ENCODE results near the gene OBSL1.

Gene OBSL1

GRCh38 chr2:219565130-219566080 lies 5.9 kb downstream of the OBSL1 start:
- peak; percentile 39 for DNase-seq

GRCh38 chr2:219563271-219563928 lies 7.9 kb downstream of the OBSL1 start:
- no peak for DNase-seq

- no peak for DNase-seq
Observed at GRCh38 chr2:219562049-219563020, 9.0 kb downstream of the OBSL1 start.

- peak; percentile 90 for DNase-seq
Observed at GRCh38 chr2:219561179-219562048, 9.9 kb downstream of the OBSL1 start.

- no peak for DNase-seq
Observed at GRCh38 chr2:219560893-219561178, 10.5 kb downstream of the OBSL1 start.

GRCh38 chr2:219560037-219560892 lies 11.1 kb downstream of the OBSL1 start:
- DNase-seq = no peak

DNA sequence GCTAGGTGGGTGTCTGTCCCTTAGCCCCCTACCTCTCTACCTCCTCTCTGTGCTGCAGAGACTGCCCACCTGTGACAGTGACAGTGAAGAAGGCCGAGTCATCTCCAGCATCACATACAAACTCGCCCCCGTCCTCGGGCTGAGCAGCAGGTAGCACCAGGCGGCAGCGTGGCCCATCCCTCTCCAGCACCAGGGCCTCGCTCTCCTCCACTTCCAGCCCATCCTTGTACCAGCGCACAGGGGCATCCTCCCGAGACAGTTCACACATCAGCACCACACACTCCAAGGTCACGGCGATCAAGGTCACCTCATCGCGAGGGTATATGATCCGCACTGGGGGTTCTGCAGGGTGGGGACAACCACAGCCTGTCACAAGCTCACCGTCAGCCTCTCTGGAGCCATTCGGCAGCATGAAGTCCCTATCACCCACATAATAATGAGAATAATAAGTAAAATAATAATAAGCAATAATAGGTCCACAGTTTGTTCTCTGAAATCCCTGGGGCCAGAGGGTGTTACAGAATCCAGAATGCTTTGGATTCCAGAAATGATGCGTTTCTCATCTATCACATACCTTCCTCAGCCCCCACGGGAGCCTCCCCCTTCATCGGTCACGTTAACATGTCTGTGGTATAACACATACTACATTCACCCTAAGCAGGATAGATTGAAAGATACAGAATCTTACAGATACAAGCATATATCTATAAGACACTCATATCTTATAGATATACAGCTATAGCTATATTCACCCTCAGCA lies 12.0 kb downstream of the OBSL1 start:
- no peak for DNase-seq

DNA sequence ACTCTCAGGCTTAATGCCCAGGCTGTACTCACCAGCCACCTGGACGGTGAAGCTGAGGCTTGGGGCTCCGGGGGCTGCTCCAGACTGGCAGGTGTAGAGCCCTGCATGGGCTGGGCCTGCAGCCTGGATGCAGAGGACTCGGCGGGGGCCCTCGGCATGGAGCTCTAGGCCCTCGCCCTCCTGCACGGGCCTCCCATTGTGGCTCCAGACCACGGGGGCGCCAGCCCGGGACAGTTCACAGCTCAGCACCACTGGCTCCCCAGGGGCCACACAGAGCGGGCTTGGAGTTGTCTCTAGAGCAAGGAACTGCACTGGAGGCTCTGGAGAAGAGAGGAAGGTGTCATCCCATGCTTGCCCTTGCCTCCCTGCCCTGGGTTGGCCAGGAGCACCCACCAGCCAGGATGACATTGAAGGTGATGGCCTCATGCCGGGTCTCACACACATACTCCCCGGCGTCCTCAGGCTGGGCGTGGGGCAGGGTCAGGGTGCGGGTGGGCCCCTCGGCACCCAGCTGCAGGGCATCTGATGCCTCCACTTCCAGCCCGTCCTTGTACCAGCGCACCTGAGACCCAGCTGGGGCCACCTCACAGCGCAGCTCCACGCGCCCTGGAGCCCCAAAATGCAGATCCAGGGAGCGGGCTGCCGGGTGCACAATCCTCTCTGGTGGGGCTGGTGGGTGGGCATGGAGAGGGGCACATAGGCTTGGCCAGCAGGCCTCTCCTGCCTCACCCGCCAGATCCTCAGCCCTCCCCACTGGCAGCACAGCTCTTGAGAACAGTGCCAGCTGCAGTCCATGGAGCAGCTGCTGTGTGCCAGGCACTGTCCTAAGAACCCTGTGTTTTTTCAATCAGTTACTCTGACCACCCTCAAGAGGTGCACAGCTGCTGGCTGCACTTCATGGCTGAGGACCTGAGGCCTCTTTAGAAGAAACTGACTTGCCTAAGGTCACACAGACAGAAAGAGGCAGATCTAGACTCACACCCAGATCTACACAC lies 13.3 kb downstream of the OBSL1 start:
- DNase-seq = no peak

DNA sequence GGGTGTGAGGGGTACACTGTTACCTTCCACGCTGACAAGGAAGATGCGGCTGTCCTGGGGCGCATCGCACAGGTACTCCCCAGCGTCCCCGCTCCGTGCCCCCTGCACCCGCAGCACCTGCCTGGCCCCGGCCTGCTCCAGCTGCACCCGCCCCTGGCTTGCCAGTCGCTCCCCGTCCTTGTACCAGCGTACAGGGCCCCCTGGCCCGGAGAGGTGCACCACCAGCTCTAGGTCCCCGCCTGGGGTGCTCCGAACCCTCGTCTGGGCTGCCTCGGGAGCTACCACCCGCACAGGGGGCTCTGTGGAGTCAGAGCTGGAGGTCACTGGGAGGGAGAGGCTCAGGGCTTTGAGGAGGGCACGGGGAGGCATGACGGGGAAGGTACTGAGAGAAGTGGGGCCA lies 14.0 kb downstream of the OBSL1 start:
- DNase-seq = no peak

DNA sequence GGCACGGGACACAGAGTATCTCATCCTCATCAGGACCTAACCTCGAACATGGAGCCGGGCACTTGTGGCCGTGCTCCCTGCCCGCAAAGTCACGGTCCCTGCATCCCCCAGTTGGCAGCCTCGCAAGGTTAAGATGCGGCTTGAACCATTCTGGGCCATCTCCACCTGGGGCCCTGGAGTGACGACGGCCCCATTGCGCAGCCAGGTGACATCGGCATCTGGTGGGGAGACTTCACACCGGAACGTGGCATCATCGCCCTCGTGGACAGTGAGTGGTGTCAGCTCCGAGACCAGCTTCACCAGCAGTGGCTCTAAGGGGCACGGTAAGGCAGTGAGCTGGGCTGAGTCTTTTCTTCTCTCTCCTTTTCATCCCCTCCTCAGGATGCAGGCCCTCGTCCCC lies 14.9 kb downstream of the OBSL1 start:
- no peak for DNase-seq

GRCh38 chr2:219555956-219556355 lies 15.4 kb downstream of the OBSL1 start:
- no peak for DNase-seq

DNA sequence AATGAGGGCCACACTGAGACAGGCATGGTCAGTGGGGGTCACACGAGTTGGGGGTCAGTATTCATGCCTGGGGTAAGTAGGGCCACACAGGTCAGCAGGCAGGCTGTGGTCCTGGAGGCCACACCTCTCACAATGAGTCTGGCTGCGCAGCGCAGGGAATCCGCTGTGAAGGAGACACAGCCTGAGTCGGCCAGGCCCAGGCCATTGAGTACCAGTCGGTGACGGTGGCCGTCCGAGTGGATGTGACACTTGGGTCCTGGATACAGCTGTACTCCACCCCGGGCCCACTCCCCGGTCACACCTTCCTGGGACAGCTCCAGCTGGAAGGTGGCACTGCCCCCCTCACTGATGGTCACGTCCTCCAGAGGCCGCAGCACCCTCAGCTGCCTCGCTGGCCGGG lies 17.0 kb downstream of the OBSL1 start:
- DNase-seq = no peak

GRCh38 chr2:219553463-219553963 lies 17.8 kb downstream of the OBSL1 start:
- DNase-seq = no peak

- no peak for DNase-seq
Observed at GRCh38 chr2:219553168-219553417, 18.2 kb downstream of the OBSL1 start.

DNA sequence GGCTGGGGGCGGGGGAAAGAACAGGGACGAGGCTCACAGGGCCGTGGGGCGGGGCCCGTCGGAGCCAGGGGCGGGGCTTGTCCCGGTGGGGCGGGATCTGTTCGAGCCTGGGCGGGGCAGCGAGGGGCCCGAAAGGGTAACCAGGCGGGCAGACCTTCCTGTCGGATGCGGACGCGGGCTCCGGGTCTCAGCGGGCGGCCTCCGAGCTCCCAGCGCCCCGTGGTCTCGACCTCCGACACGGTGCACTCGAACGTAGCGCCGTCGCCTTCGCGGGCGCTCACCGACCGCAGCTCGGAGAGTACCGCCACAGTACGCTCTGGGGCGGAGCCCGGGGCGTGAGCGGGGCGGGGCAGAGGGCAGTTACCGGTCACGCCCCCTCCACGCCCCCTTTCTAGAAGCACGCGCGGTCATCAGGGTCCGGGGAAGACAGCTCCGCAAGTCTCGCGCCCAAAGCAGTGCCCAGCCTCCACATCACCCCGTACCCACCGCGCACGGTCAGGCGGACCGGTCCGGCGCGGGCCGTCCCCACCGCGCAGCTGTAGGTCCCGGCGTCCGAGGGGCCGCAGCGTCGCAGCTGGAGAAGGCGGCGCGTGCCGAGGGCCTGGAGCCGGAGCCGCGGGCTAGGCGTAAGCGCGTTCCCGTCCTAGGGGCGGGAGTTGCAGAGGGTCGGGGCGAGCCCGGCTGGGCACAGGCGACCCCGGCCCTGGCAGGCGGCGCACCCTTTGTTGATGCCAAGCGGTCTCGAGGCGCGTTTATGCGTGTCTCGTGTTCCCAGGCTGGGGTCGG lies 18.8 kb downstream of the OBSL1 start:
- DNase-seq = peak; percentile 95

GRCh38 chr2:219551441-219552381 lies 19.6 kb downstream of the OBSL1 start:
- peak; percentile 74 for DNase-seq

DNA sequence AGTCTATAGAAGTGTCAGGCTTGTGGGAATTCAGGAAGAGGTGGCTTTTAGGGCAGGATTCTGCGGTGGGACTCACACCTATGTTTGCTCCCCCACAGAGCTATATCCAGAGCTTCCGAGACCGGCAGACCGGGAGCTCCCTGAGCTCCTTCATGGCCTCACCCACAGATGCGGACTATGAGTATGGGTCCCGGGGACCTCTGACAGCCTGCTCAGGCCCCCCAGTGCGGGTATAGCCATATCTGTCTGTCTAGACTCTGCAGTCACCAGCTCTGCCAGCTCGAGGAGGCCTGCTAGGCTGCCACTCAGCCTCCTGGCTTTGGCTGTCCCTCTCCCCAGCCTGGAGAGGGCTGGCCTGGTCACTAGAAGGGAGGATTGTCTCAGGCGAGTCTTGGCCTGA lies 21.7 kb downstream of the OBSL1 start:
- DNase-seq = no peak

Data from islet precursor cell (in vitro differentiated cells).